ENCODE data around the gene ARL13B.
"Not testable (repeated sequence)": the region's sequence is repeated elsewhere in the genome, so short reads cannot be mapped to it uniquely, and the experiment has no call there.

The ARL13B gene

GRCh38 chr3:93961489-93961888 is 18.5 kb upstream of the ARL13B start:
- DNase-seq (ENCODE audit: low read depth), result no peak
- TF ChIP-seq CTCF (IDR thresholded peaks at IDR 0.05; ENCODE audit: insufficient read depth, low read depth, low read length, missing control alignments), result no peak
- H3K4me3 ChIP-seq (ENCODE audit: low read length), result no peak overlapping the region

GRCh38 chr3:93962798-93963197 is 17.2 kb upstream of the ARL13B start:
- TF ChIP-seq CTCF (IDR thresholded peaks at IDR 0.05; ENCODE audit: insufficient read depth, low read depth, low read length, missing control alignments), result no peak
- H3K4me3 ChIP-seq (ENCODE audit: low read length), result no peak overlapping the region
- DNase-seq (ENCODE audit: low read depth), result no peak

- not testable (repeated sequence) for DNase-seq (ENCODE audit: low read depth)
These were observed 14.8 kb upstream of the ARL13B start for GRCh38 chr3:93965106-93965505.

GRCh38 chr3:93969443-93969842 is 10.5 kb upstream of the ARL13B start:
- H3K4me3 ChIP-seq (ENCODE audit: low read length), result no peak overlapping the region
- DNase-seq (ENCODE audit: low read depth), result peak; percentile 68
- TF ChIP-seq CTCF (IDR thresholded peaks at IDR 0.05; ENCODE audit: insufficient read depth, low read depth, low read length, missing control alignments), result no peak

More at GRCh38 chr3:93965106-93965505, 14.8 kb upstream of the ARL13B start:
- not testable (repeated sequence) for H3K4me3 ChIP-seq (ENCODE audit: low read length)

- H3K4me3 ChIP-seq (ENCODE audit: low read length), result no peak overlapping the region
- no peak for TF ChIP-seq CTCF (IDR thresholded peaks at IDR 0.05; ENCODE audit: insufficient read depth, low read depth, low read length, missing control alignments)
- no peak for DNase-seq (ENCODE audit: low read depth)
These were observed 10.0 kb upstream of the ARL13B start for GRCh38 chr3:93969997-93970396.

GRCh38 chr3:93973131-93974126 is 6.5 kb upstream of the ARL13B start, which contains the start of gene PROS1:
Gene PROS1 (minus strand): TSS chr3:93973896. CDS start chr3:93973749, 147 bp downstream.
- peak; percentile 11 for TF ChIP-seq CTCF (IDR thresholded peaks at IDR 0.05; ENCODE audit: insufficient read depth, low read depth, low read length, missing control alignments)
- peak; percentile 63 for DNase-seq (ENCODE audit: low read depth)
- H3K4me3 ChIP-seq (ENCODE audit: low read length), result peak within 1 kb of the TSS; percentile 65

GRCh38 chr3:93981649-93982048 is 1.7 kb downstream of the ARL13B start:
- no peak for TF ChIP-seq CTCF (IDR thresholded peaks at IDR 0.05; ENCODE audit: insufficient read depth, low read depth, low read length, missing control alignments)
- DNase-seq (ENCODE audit: low read depth), result no peak
- H3K4me3 ChIP-seq (ENCODE audit: low read length), result no peak overlapping the region
